G401.6 (cell line): ENCODE data around the gene PUS7.
"Not testable (repeated sequence)": the region's sequence is repeated elsewhere in the genome, so short reads cannot be mapped to it uniquely, and the experiment has no call there.

Source experiments
- FAIRE-seq: peaks from 2 replicates; lab custom pipeline; 2012; peaks lifted over from hg19 to GRCh38; lab: Jason Lieb, UNC

PUS7 gene

GRCh38 chr7:105448181-105448580 lies 73.9 kb downstream of the PUS7 start:
- no peak for FAIRE-seq

- no peak for FAIRE-seq
Observed at GRCh38 chr7:105444342-105444987, 77.6 kb downstream of the PUS7 start.

GRCh38 chr7:105442214-105442613 lies 79.9 kb downstream of the PUS7 start:
- not testable (repeated sequence) for FAIRE-seq

- FAIRE-seq = no peak
Observed at GRCh38 chr7:105439174-105439893, 82.7 kb downstream of the PUS7 start.

- no peak for FAIRE-seq
Observed at GRCh38 chr7:105438847-105439173, 83.3 kb downstream of the PUS7 start.

- FAIRE-seq = no peak
Observed at GRCh38 chr7:105438254-105438653, 83.8 kb downstream of the PUS7 start.

- FAIRE-seq = not testable (repeated sequence)
Observed at GRCh38 chr7:105437356-105437755, 84.7 kb downstream of the PUS7 start.

GRCh38 chr7:105429746-105430612 lies 92.1 kb downstream of the PUS7 start:
- peak; percentile 64 for FAIRE-seq

- no peak for FAIRE-seq
Observed at GRCh38 chr7:105426606-105427146, 95.4 kb downstream of the PUS7 start.

- FAIRE-seq = no peak
Observed at GRCh38 chr7:105423987-105424386, 98.1 kb downstream of the PUS7 start.

GRCh38 chr7:105413887-105414437 lies 108.1 kb downstream of the PUS7 start:
- FAIRE-seq = no peak

GRCh38 chr7:105410774-105411173 lies 111.3 kb downstream of the PUS7 start:
- not testable (repeated sequence) for FAIRE-seq

- not testable (repeated sequence) for FAIRE-seq
Observed at GRCh38 chr7:105409775-105410174, 112.3 kb downstream of the PUS7 start.

- peak; percentile 8 for FAIRE-seq
Observed at GRCh38 chr7:105408791-105409410, 113.2 kb downstream of the PUS7 start.
